Stomach (tissue), 9 donors: Measurements from ENCODE around the gene ADM5. TPM values are rescaled to one million over a fixed set of nuclear protein-coding genes. Genes with fewer than 3 reads are reported as not detected.

Experiments
- DNase-seq, 2 donors: peaks; one replicate each; pipeline versions ENCODE4 v3.0.0 to v3.0.0-alpha.2; 2013 to 2019
- H3K27ac ChIP-seq, 5 donors: fragments of 200-600 bp in 4 of 5; sonication (generic) in 4 of 5; one replicate each; pipeline ENCODE4 v1.5.1; 2013 to 2019; ENCODE audit warnings: mild to moderate bottlenecking in 1 of 5, moderate library complexity in 1 of 5
- H3K27me3 ChIP-seq, 3 donors: fragments of 200-600 bp; sonication (generic); one replicate each; pipeline ENCODE4 v1.5.1; 2017 to 2019; ENCODE audit warnings: mixed run types in 1 of 3
- H3K36me3 ChIP-seq, 4 donors: fragments of 200-600 bp; sonication (generic); 1 replicate in 3 of 4; 2 replicates in 1 of 4; pipeline ENCODE4 v1.5.1; 2016 to 2019
- H3K4me1 ChIP-seq, 4 donors: fragments of 200-600 bp; sonication (generic); one replicate each; pipeline ENCODE4 v1.5.1; 2016 to 2019
- H3K4me3 ChIP-seq, 4 donors: fragments of 200-600 bp; sonication (generic) in 3 of 4; one replicate each; pipeline ENCODE4 v1.5.1; 2016 to 2019; ENCODE audit warnings: mild to moderate bottlenecking in 1 of 4
- H3K9me3 ChIP-seq, 4 donors: fragments of 200-600 bp; sonication (generic); one replicate each; pipeline ENCODE4 v1.5.1; 2016 to 2019
- EP300 ChIP-seq: sonication (generic); formaldehyde crosslinking; IDR thresholded peaks from one replicate; pipeline ENCODE4 v1.6.1; 2017; ENCODE audit warnings: antibody characterized with exemption
- POLR2A ChIP-seq, 4 donors: fragments of 450-650 bp; IDR thresholded peaks; one replicate each; pipeline ENCODE4 v1.6.1; 2016; ENCODE audit warnings: antibody characterized with exemption in 4 of 4, control low read depth in 2 of 4, mild to moderate bottlenecking in 1 of 4, moderate library complexity in 1 of 4
- POLR2AphosphoS5 ChIP-seq, 3 donors: sonication (generic); formaldehyde crosslinking; IDR thresholded peaks; one replicate each; pipeline ENCODE4 v1.6.1; 2016; ENCODE audit warnings: antibody characterized with exemption in 3 of 3
- WGBS, 5 donors: extraction: QIAGEN DNeasy Blood & Tissue Kit in 3 of 5; methylation state at CpG; one replicate each; pipeline versions ENCODE4 v1.1.5 to v1.1.7; 2013 to 2018; 5-methylcytosine and 5-hydroxymethylcytosine counted together
- intact Hi-C: fragments of 100-400 bp; cut with DNase I; formaldehyde crosslinking; loops from one replicate; pipeline ENCODE4 v1.15.1; 2023; ENCODE audit warnings: low total_unique reads
- polyA plus RNA-seq, 3 donors: library from polyadenylated mRNA; stranded (reverse); fragments of 200-250 nt; gene quantifications; one replicate each; pipeline ENCODE4 v1.2.3, GENCODE V29; 2013
- total RNA-seq, 5 donors: library from RNA; depleted of rRNA; stranded (reverse); fragments of >200 nt; gene quantifications; one replicate each; pipeline versions ENCODE4 v1.1.0 to v1.2.3, GENCODE V29; 2014 to 2016
- TF ChIP-seq, protein P1 (sequence below), 7 experiments: fragments of 450-650 bp in 4 of 7; fragments of 200-600 bp in 3 of 7; sonication (generic) in 3 of 7; IDR thresholded peaks; one replicate each; pipeline ENCODE4 v1.5.1; 2016 to 2019; ENCODE audit warnings: antibody characterized with exemption in 7 of 7, control low read depth in 2 of 7, mild to moderate bottlenecking in 1 of 7
- donor health status: healthy with polysubstance abuse.
- donor health status: Bipolar disorder and iron deficiency.
- donor health status: healthy.

ADM5 gene
- total and polyA plus RNA-seq, 8 donors, result 0.61 to 2.5 (median 1.1) TPM; not detected in 3

- intact Hi-C loops, result no loop called here
- no peak overlapping the region for H3K4me3 ChIP-seq
- 87 to 90% (median 88%) methylated on average over 19 of the region's 19 CpGs for WGBS, 5 donors
- no peaks in the 10 kb centered on the region for H3K9me3 ChIP-seq
- H3K27ac ChIP-seq, result no peak overlapping the region
- TF ChIP-seq POLR2AphosphoS5 (IDR thresholded peaks at IDR 0.05) (no peak), POLR2A (IDR thresholded peaks at IDR 0.05) (no peak), EP300 (no peak)
- TF ChIP-seq, protein P1, sequence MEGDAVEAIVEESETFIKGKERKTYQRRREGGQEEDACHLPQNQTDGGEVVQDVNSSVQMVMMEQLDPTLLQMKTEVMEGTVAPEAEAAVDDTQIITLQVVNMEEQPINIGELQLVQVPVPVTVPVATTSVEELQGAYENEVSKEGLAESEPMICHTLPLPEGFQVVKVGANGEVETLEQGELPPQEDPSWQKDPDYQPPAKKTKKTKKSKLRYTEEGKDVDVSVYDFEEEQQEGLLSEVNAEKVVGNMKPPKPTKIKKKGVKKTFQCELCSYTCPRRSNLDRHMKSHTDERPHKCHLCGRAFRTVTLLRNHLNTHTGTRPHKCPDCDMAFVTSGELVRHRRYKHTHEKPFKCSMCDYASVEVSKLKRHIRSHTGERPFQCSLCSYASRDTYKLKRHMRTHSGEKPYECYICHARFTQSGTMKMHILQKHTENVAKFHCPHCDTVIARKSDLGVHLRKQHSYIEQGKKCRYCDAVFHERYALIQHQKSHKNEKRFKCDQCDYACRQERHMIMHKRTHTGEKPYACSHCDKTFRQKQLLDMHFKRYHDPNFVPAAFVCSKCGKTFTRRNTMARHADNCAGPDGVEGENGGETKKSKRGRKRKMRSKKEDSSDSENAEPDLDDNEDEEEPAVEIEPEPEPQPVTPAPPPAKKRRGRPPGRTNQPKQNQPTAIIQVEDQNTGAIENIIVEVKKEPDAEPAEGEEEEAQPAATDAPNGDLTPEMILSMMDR (IDR thresholded peaks at IDR 0.05), result no peak
- peaks cover 53 to 70% (median 60%) of the 10 kb centered on the region in 4 donors for H3K36me3 ChIP-seq
- DNase-seq, result no peak
- peaks cover 34 to 41% (median 39%) of the 10 kb centered on the region in 4 donors for H3K4me1 ChIP-seq
- no peaks in the 10 kb centered on the region for H3K27me3 ChIP-seq
Measured at GRCh38 chr19:49681830-49682229, 7.6 kb upstream of the ADM5 start.

- no peak overlapping the region for H3K27ac ChIP-seq
- peaks cover 57 to 75% (median 64%) of the 10 kb centered on the region in 4 donors for H3K36me3 ChIP-seq
- intact Hi-C loops, result no loop called here
- H3K4me1 ChIP-seq, result peaks cover 34 to 41% (median 39%) of the 10 kb centered on the region in 4 donors
- H3K27me3 ChIP-seq, result no peaks in the 10 kb centered on the region
- no peak overlapping the region for H3K4me3 ChIP-seq
- H3K9me3 ChIP-seq, result no peaks in the 10 kb centered on the region
- WGBS, 5 donors, result 88 to 94% (median 92%) methylated on average over 8 of the region's 8 CpGs
- no peak for TF ChIP-seq EP300
- no peak for TF ChIP-seq POLR2AphosphoS5 (IDR thresholded peaks at IDR 0.05)
- TF ChIP-seq, protein P1 (IDR thresholded peaks at IDR 0.05), result no peak
- TF ChIP-seq POLR2A (IDR thresholded peaks at IDR 0.05), result no peak
- no peak for DNase-seq
Measured at GRCh38 chr19:49682274-49682673, 7.1 kb upstream of the ADM5 start.

DNA sequence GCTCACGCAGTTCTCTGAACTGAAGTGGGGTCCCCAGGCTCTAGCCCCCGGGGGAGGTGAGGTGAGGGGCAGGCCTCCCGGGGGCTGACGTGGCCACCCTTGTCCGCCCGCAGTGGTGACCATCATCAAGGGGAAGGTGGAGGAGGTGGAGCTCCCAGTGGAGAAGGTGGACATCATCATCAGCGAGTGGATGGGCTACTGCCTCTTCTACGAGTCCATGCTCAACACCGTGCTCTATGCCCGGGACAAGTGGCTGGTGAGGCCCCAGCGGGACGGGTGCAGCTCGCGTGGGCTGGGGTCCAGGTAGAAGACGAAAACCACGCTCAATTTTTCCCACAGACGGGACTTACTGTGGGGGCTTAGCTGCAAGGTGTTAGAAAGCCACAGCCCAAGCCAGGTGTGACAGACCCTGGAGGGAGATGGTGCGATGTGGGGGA is 5.6 kb upstream of the ADM5 start:
- intact Hi-C loops, result no loop called here
- Histone ChIP-seq H3K27me3 (peaks cover 0 to 1% (median 0%) of the 10 kb centered on the region in 3 donors), H3K27ac (no peak overlapping the region), H3K4me1 (peaks cover 23 to 40% (median 26%) of the 10 kb centered on the region in 4 donors), H3K36me3 (peaks cover 59 to 90% (median 77%) of the 10 kb centered on the region in 4 donors), H3K4me3 (no peak overlapping the region), H3K9me3 (no peaks in the 10 kb centered on the region)
- WGBS, 5 donors, result 91 to 96% (median 95%) methylated on average over 14 to 18 of the region's 18 CpGs
- DNase-seq, result no peak
- TF ChIP-seq POLR2A (IDR thresholded peaks at IDR 0.05) (no peak), POLR2AphosphoS5 (IDR thresholded peaks at IDR 0.05) (no peak), EP300 (no peak)
- TF ChIP-seq, protein P1 (IDR thresholded peaks at IDR 0.05), result no peak

GRCh38 chr19:49684251-49684982 is 5.0 kb upstream of the ADM5 start:
- DNase-seq, result no peak
- Histone ChIP-seq H3K9me3 (no peaks in the 10 kb centered on the region), H3K4me3 (no peak overlapping the region), H3K36me3 (peaks cover 59 to 90% (median 77%) of the 10 kb centered on the region in 4 donors), H3K4me1 (peaks cover 22 to 40% (median 26%) of the 10 kb centered on the region in 4 donors), H3K27ac (no peak overlapping the region), H3K27me3 (peaks cover 0 to 7% (median under 1%) of the 10 kb centered on the region in 3 donors)
- TF ChIP-seq, protein P1 (IDR thresholded peaks at IDR 0.05), result peak in 2 of 7 experiments; percentile 34 to 47
- no peak for TF ChIP-seq EP300
- intact Hi-C loops, result no loop called here
- 69 to 83% (median 76%) methylated on average over 16 to 35 of the region's 35 CpGs for WGBS, 5 donors
